ENCODE measurements around the gene GPLD1. TPM values are rescaled to one million over a fixed set of nuclear protein-coding genes. Genes with fewer than 3 reads are reported as not detected.

The GPLD1 gene
- total RNA-seq, 1 donor from 2014 or later: 4.8 TPM

GRCh38 chr6:24489881-24490280 is 503 bp upstream of the GPLD1 start:
- DNase-seq (ENCODE audit: low spot score in 2 of 2, unreplicated experiment in 2 of 2): no peak
- Mint-ChIP-seq H3K27me3 (ENCODE audit: low read depth) (no peaks in the 10 kb centered on the region), H3K4me3 (no peak overlapping the region)

GRCh38 chr6:24486065-24486464 is 3.3 kb downstream of the GPLD1 start:
- Mint-ChIP-seq H3K4me1 (peaks cover 2% of the 10 kb centered on the region), H3K27me3 (ENCODE audit: low read depth) (no peaks in the 10 kb centered on the region), H3K36me3 (no peaks in the 10 kb centered on the region), H3K27ac (no peak overlapping the region), H3K9me3 (no peaks in the 10 kb centered on the region), H3K4me3 (no peak overlapping the region)
- no peak for DNase-seq (ENCODE audit: low spot score in 2 of 2, unreplicated experiment in 2 of 2)
- TF ChIP-seq, protein P1, sequence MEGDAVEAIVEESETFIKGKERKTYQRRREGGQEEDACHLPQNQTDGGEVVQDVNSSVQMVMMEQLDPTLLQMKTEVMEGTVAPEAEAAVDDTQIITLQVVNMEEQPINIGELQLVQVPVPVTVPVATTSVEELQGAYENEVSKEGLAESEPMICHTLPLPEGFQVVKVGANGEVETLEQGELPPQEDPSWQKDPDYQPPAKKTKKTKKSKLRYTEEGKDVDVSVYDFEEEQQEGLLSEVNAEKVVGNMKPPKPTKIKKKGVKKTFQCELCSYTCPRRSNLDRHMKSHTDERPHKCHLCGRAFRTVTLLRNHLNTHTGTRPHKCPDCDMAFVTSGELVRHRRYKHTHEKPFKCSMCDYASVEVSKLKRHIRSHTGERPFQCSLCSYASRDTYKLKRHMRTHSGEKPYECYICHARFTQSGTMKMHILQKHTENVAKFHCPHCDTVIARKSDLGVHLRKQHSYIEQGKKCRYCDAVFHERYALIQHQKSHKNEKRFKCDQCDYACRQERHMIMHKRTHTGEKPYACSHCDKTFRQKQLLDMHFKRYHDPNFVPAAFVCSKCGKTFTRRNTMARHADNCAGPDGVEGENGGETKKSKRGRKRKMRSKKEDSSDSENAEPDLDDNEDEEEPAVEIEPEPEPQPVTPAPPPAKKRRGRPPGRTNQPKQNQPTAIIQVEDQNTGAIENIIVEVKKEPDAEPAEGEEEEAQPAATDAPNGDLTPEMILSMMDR (IDR thresholded peaks at IDR 0.05; ENCODE audit: unreplicated experiment): no peak

More at GRCh38 chr6:24489881-24490280, 503 bp upstream of the GPLD1 start:
- no peaks in the 10 kb centered on the region for H3K9me3 Mint-ChIP-seq
- no peaks in the 10 kb centered on the region for H3K36me3 Mint-ChIP-seq
- TF ChIP-seq, protein P1 (IDR thresholded peaks at IDR 0.05; ENCODE audit: unreplicated experiment): no peak
- H3K27ac Mint-ChIP-seq: no peak overlapping the region
- no peaks in the 10 kb centered on the region for H3K4me1 Mint-ChIP-seq

GRCh38 chr6:24484657-24485323 is 4.6 kb downstream of the GPLD1 start:
- no peaks in the 10 kb centered on the region for H3K9me3 Mint-ChIP-seq
- no peaks in the 10 kb centered on the region for H3K36me3 Mint-ChIP-seq
- no peak overlapping the region for H3K4me3 Mint-ChIP-seq
- DNase-seq (ENCODE audit: low spot score in 2 of 2, unreplicated experiment in 2 of 2): no peak
- TF ChIP-seq, protein P1 (IDR thresholded peaks at IDR 0.05; ENCODE audit: unreplicated experiment): no peak
- no peaks in the 10 kb centered on the region for H3K27me3 Mint-ChIP-seq (ENCODE audit: low read depth)
- H3K27ac Mint-ChIP-seq: no peak overlapping the region
- peaks cover 2% of the 10 kb centered on the region for H3K4me1 Mint-ChIP-seq

DNA sequence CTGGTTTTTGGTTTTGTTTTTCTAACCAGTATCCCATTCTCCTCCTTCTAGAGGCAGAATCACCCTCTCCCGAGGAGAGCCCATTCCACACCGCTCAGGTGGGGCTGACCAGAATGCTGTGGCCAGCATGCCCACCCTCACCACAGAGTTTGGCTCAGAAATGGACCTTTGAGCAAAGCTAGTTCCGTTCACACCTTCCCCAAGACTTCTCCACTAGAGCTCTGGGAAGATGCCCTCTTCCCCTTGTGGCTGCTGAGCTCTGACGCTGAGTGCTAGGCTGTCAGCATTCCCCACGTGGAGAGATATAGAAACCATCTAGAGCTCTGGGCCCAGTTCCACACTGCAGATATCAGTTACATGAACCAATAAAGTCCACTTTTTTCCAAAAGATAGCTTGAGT is 7.9 kb downstream of the GPLD1 start:
- DNase-seq (ENCODE audit: low spot score in 2 of 2, unreplicated experiment in 2 of 2): no peak
- TF ChIP-seq, protein P1 (IDR thresholded peaks at IDR 0.05; ENCODE audit: unreplicated experiment): no peak
- Mint-ChIP-seq H3K4me3 (no peak overlapping the region), H3K4me1 (peaks cover 7% of the 10 kb centered on the region), H3K27ac (no peak overlapping the region), H3K27me3 (ENCODE audit: low read depth) (no peaks in the 10 kb centered on the region), H3K9me3 (peaks cover 8% of the 10 kb centered on the region), H3K36me3 (peaks cover 7% of the 10 kb centered on the region)

DNA sequence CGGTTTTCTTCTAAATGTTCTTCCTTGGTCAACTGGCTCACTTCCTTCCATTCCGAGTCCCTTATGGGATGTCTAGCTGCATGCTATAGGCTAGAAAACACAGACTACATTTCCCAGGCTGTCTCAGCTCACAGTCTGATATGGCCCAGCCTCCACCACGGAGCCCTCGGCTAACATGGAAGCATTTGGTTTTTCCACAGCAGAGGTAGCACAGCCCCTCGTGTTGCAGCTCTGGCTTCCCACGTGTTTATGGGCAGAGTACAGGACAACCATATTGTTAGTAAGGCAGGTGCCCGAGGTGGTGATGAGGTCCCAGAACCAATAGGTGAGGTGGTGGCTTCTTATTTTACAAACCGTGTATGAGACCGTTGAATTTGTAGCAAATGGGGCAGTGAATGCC is 8.7 kb downstream of the GPLD1 start:
- Mint-ChIP-seq H3K36me3 (peaks cover 7% of the 10 kb centered on the region), H3K4me3 (no peak overlapping the region), H3K27ac (no peak overlapping the region), H3K9me3 (peaks cover 8% of the 10 kb centered on the region), H3K4me1 (peaks cover 7% of the 10 kb centered on the region), H3K27me3 (ENCODE audit: low read depth) (no peaks in the 10 kb centered on the region)
- TF ChIP-seq, protein P1 (IDR thresholded peaks at IDR 0.05; ENCODE audit: unreplicated experiment): no peak
- DNase-seq (ENCODE audit: low spot score in 2 of 2, unreplicated experiment in 2 of 2): no peak
